Measurements from ENCODE around the gene ATP5ME.

The ATP5ME gene

DNA sequence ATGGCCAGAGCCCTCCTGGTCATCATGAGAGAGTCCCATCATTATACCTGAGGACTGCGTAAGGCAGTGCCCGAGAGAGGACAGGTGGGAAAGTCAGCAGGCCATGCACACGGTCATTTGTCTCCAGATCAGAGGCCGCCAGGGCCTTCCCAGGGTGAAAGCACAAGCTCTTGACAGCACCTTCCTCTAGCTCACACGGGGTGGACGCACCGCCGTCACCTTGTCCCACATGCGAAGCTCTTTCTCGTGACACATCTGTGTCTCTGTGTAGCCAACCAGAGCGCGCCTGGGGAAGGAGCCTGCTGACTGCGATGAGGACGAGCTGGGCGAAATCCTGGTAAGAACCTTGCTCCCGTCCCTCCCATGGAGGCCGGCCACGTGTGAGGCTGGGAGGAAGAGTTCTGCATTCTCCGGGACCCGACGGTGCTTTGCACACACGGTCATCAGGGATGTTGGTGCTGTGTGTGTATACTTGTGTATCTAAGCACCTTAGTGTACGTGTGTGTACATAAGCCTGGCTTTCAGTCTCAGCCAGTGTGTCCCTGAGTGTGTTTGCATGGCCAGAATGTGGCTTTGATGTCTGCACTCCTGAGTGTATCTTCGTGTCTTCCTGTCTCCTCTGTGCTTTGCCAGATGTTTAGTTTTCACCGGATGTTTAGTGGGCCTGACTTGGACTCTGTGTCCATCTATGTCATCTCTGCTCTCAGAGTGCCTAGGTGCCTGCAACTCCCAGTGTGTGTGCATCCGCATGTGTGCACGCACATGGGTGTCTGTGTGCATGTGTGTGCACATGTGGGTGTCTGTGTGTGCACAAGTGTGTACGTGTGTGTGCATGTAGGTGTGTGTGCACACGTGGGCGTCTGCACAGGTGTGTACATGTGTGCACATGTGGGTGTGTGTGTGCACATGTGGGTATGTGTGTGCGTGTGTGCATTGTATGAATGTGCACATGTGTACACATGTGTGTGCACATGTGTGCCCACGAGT, 15.1 kb downstream of the ATP5ME start:
- no peak overlapping the region for H3K4me3 ChIP-seq (ENCODE audit: insufficient read length, low read depth)
- no peak for DNase-seq (ENCODE audit: low read depth, low spot score)
- TF ChIP-seq SUZ12 (IDR thresholded peaks at IDR 0.05; ENCODE audit: extremely low read depth, insufficient read depth, insufficient read length) (no peak), ZNF274 (IDR thresholded peaks at IDR 0.05; ENCODE audit: low read depth, low read length) (no peak), YY1 (IDR thresholded peaks at IDR 0.05; ENCODE audit: insufficient read depth, insufficient read length) (no peak)

DNA sequence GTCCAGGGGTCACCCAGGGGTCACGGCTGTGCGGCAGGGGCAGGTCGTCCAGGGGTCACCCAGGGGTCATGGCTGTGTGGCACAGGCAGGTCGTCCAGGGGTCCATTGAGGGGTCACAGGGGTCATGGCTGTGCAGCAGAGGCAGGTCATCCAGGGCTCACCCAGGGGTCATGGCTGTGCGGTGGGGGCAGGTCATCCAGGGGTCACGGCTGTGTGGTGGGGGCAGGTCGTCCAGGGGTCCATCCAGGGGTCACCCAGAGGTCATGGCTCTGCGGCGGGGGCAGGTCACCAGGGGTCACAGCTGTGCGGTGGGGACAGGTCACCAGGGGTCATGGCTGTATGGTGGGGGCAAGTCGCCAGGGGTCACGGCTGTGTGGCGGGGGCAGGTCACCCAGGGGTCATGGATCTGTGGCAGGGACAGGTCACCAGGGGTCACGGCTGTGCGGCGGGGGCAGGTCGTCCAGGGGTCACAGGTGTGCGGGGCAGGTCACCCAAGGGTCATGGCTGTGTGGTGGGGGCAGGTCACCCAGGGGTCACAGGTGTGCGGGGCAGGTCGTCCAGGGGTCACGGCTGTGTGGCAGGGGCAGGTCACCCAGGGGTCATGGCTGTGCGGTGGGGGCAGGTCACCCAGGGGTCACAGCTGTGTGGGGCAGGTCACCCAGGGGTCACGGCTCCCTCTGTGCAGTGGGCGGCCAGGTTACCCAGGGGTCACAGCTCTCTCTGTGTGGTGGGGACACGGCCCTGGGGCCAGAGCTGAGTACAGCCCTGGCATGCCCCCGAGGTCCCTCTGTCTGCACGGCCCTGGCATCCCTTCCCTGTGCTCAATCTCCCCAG, 16.0 kb downstream of the ATP5ME start:
- H3K9ac ChIP-seq (ENCODE audit: insufficient read length, low read depth) = no peak overlapping the region
- H3K4me1 ChIP-seq (ENCODE audit: insufficient read depth, insufficient read length) = peaks cover 24% of the 10 kb centered on the region
- peaks cover 33% of the 10 kb centered on the region for H3K36me3 ChIP-seq (ENCODE audit: insufficient read depth, insufficient read length, low read length)
- H3K4me3 ChIP-seq (ENCODE audit: insufficient read length, low read depth) = no peak overlapping the region
- TF ChIP-seq ZNF274 (IDR thresholded peaks at IDR 0.05; ENCODE audit: low read depth, low read length) (no peak), YY1 (IDR thresholded peaks at IDR 0.05; ENCODE audit: insufficient read depth, insufficient read length) (no peak), SUZ12 (IDR thresholded peaks at IDR 0.05; ENCODE audit: extremely low read depth, insufficient read depth, insufficient read length) (no peak)
- no peak for DNase-seq (ENCODE audit: low read depth, low spot score)
- no peaks in the 10 kb centered on the region for H3K27me3 ChIP-seq (ENCODE audit: insufficient read depth, insufficient read length)
- no peaks in the 10 kb centered on the region for H3K9me3 ChIP-seq (ENCODE audit: insufficient read depth, low read length)

More for the DNA sequence above, 15.1 kb downstream of the ATP5ME start:
- no peaks in the 10 kb centered on the region for H3K9me3 ChIP-seq (ENCODE audit: insufficient read depth, low read length)
- H3K4me1 ChIP-seq (ENCODE audit: insufficient read depth, insufficient read length) = peaks cover 20% of the 10 kb centered on the region
- peaks cover 33% of the 10 kb centered on the region for H3K36me3 ChIP-seq (ENCODE audit: insufficient read depth, insufficient read length, low read length)
- no peaks in the 10 kb centered on the region for H3K27me3 ChIP-seq (ENCODE audit: insufficient read depth, insufficient read length)
- no peak overlapping the region for H3K9ac ChIP-seq (ENCODE audit: insufficient read length, low read depth)

DNA sequence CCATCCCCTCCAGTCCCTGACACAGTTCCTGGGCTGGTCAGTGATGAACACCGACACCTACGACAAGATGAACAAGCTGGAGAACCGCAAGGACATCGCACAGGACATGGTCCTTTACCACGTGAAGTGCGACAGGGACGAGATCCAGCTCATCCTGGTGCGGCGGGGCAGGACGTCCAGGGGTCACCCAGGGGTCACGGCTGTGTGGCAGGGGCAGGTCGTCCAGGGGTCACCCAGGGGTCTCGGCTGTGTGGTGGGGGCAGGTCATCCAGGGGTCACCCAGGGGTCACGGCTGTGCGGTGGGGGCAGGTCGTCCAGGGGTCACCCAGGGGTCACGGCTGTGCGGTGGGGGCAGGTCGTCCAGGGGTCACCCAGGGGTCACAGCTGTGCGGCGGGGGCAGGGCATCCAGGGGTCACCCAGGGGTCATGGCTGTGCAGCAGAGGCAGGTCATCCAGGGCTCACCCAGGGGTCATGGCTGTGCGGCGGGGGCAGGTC, 16.7 kb downstream of the ATP5ME start:
- no peaks in the 10 kb centered on the region for H3K27me3 ChIP-seq (ENCODE audit: insufficient read depth, insufficient read length)
- H3K4me1 ChIP-seq (ENCODE audit: insufficient read depth, insufficient read length) = peaks cover 21% of the 10 kb centered on the region
- H3K9ac ChIP-seq (ENCODE audit: insufficient read length, low read depth) = no peak overlapping the region
- DNase-seq (ENCODE audit: low read depth, low spot score) = no peak
- H3K36me3 ChIP-seq (ENCODE audit: insufficient read depth, insufficient read length, low read length) = peaks cover 31% of the 10 kb centered on the region
- no peaks in the 10 kb centered on the region for H3K9me3 ChIP-seq (ENCODE audit: insufficient read depth, low read length)
- no peak for TF ChIP-seq YY1 (IDR thresholded peaks at IDR 0.05; ENCODE audit: insufficient read depth, insufficient read length)
- TF ChIP-seq ZNF274 (IDR thresholded peaks at IDR 0.05; ENCODE audit: low read depth, low read length) = no peak
- no peak for TF ChIP-seq SUZ12 (IDR thresholded peaks at IDR 0.05; ENCODE audit: extremely low read depth, insufficient read depth, insufficient read length)
- no peak overlapping the region for H3K4me3 ChIP-seq (ENCODE audit: insufficient read length, low read depth)

DNA sequence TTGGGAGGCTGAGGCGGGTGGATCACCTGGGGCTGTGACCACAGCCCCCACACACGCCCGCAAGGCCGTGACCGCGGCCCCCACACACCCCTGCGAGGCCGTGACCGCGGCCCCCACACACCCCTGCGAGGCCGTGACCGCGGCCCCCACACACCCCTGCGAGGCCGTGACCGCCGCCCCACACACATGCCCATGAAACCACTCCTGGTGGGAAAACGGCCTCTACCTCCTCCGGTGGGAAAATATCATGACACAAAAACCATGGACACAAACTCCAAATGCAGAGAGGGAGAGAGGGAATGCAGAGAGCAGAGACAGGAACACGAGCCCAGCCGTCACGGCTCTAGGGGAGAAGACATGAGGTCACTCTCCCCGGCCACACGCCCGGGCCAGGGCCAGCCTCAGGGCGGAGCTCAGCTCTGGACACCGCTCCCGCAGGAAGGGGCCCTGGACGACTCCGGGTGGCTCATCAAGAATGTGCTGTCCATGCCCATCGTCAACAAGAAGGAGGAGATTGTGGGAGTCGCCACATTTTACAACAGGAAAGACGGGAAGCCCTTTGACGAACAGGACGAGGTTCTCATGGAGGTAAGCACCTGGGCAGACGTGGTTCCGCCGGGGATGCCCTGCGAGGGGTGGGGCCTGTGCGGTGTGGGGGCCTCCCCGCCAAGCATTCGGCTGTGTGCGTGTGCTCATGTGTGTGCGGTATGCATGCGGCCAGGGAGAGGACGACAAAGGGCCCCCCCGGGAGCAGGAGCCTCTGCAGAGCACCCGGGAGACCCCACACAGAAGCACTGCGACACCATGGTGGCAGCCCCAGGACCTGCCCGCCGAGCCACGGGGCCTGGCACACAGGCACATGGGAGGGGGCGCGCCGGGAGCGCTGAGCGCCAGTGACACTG, 17.4 kb downstream of the ATP5ME start:
- H3K4me3 ChIP-seq (ENCODE audit: insufficient read length, low read depth) = no peak overlapping the region
- no peaks in the 10 kb centered on the region for H3K27me3 ChIP-seq (ENCODE audit: insufficient read depth, insufficient read length)
- no peaks in the 10 kb centered on the region for H3K9me3 ChIP-seq (ENCODE audit: insufficient read depth, low read length)
- no peak overlapping the region for H3K9ac ChIP-seq (ENCODE audit: insufficient read length, low read depth)
- TF ChIP-seq SUZ12 (IDR thresholded peaks at IDR 0.05; ENCODE audit: extremely low read depth, insufficient read depth, insufficient read length) (no peak), ZNF274 (IDR thresholded peaks at IDR 0.05; ENCODE audit: low read depth, low read length) (no peak)
- H3K36me3 ChIP-seq (ENCODE audit: insufficient read depth, insufficient read length, low read length) = peaks cover 24% of the 10 kb centered on the region
- no peak for DNase-seq (ENCODE audit: low read depth, low spot score)
- H3K4me1 ChIP-seq (ENCODE audit: insufficient read depth, insufficient read length) = peaks cover 21% of the 10 kb centered on the region

DNA sequence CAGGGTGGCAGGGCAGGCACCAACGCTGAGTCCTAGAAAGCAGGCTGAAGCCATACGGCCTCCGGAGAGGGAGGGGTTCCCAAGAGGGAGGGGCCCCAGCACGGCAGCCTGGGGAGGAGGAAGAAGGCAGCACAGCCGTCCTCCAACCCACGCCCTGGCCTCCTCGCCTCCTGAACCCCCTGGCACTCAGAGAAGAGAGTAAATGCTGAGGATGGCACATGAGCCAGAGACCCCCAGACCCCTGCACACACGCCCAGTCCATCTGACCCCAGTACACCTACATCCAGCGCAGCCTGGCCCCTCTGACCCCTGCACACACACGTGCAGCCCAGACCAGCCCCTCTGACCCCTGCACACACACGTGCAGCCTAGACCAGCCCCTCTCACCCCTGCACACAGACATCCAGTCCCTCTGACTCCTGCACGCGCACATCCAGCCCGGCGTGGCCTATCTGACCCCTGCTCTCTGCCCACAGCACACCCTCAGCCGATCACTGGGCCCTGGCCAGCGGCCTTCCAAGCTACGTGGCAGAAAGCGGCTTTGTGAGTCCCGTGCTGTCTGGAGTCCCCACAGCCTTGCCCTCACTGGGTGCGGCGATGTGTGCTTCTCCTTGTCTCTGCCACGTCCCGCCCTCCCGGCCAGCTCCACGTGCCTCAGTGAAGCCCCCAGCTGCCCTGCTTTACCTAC, 18.5 kb downstream of the ATP5ME start:
- H3K27me3 ChIP-seq (ENCODE audit: insufficient read depth, insufficient read length) = no peaks in the 10 kb centered on the region
- no peak overlapping the region for H3K4me3 ChIP-seq (ENCODE audit: insufficient read length, low read depth)
- peaks cover 23% of the 10 kb centered on the region for H3K4me1 ChIP-seq (ENCODE audit: insufficient read depth, insufficient read length)
- H3K36me3 ChIP-seq (ENCODE audit: insufficient read depth, insufficient read length, low read length) = peaks cover 22% of the 10 kb centered on the region
- H3K9me3 ChIP-seq (ENCODE audit: insufficient read depth, low read length) = no peaks in the 10 kb centered on the region
- TF ChIP-seq YY1 (IDR thresholded peaks at IDR 0.05; ENCODE audit: insufficient read depth, insufficient read length) (no peak), SUZ12 (IDR thresholded peaks at IDR 0.05; ENCODE audit: extremely low read depth, insufficient read depth, insufficient read length) (no peak), ZNF274 (IDR thresholded peaks at IDR 0.05; ENCODE audit: low read depth, low read length) (no peak)
- no peak overlapping the region for H3K9ac ChIP-seq (ENCODE audit: insufficient read length, low read depth)
- no peak for DNase-seq (ENCODE audit: low read depth, low spot score)

DNA sequence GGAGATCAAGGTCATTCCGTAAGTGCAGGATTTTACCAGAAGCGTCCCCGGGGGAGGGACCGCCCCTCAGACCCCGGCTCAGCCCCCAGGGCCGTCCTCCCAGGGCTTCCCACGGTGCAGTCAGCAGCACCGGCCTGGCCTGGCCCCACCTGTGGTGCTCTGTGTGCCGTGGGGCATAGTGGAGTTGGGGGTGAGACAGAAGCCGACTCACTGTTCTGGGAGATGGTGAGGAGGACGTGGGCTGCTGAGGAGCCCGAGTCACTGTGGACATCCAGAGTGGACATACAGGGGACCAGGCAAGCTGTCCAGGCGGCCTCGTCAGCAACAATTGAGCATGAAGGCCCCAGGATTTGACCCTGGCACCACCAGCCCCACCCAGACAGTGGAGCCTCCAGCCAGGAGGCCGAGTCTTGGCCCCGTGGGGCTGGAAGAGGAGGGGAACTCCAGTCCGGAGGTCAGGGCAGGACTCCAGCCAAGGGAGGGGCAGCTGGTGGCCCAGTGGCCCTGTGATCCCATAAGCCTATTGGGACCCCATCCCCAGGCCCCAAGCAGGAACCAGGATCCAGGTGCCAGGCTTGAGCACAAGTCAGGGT, 19.1 kb downstream of the ATP5ME start:
- Histone ChIP-seq H3K9me3 (ENCODE audit: insufficient read depth, low read length) (no peaks in the 10 kb centered on the region), H3K4me1 (ENCODE audit: insufficient read depth, insufficient read length) (peaks cover 23% of the 10 kb centered on the region), H3K36me3 (ENCODE audit: insufficient read depth, insufficient read length, low read length) (peaks cover 17% of the 10 kb centered on the region), H3K4me3 (ENCODE audit: insufficient read length, low read depth) (no peak overlapping the region), H3K27me3 (ENCODE audit: insufficient read depth, insufficient read length) (no peaks in the 10 kb centered on the region), H3K9ac (ENCODE audit: insufficient read length, low read depth) (peak overlapping the region; percentile 42)
- TF ChIP-seq YY1 (IDR thresholded peaks at IDR 0.05; ENCODE audit: insufficient read depth, insufficient read length) (no peak), SUZ12 (IDR thresholded peaks at IDR 0.05; ENCODE audit: extremely low read depth, insufficient read depth, insufficient read length) (no peak), ZNF274 (IDR thresholded peaks at IDR 0.05; ENCODE audit: low read depth, low read length) (no peak)
- DNase-seq (ENCODE audit: low read depth, low spot score) = no peak
